H9 (cell line): ENCODE data around the gene PFDN1. TPM values are rescaled to one million over a fixed set of nuclear protein-coding genes. Genes with fewer than 3 reads are reported as not detected.
A peak's percentile ranks its signal among the peaks of the same experiment; 100 is the strongest.

Experiments used
- DNase-seq: peaks from one replicate; pipeline ENCODE4 v3.0.0-alpha.2; 2017
- H2AFZ ChIP-seq: one replicate; pipeline ENCODE4 v1.6.1; 2013; ENCODE audit warnings: mild to moderate bottlenecking, low read length, control low read depth, moderate library complexity
- H2AK5ac ChIP-seq: 2 replicates; pipeline ENCODE4 v1.6.1; 2013; ENCODE audit warnings: low read length, control low read depth, mixed read lengths; ENCODE audit not compliant: insufficient read length
- H2BK120ac ChIP-seq: one replicate; pipeline ENCODE4 v1.6.1; 2013; ENCODE audit warnings: low read depth, mild to moderate bottlenecking, low read length, control low read depth, inconsistent platforms; ENCODE audit not compliant: poor library complexity, severe bottlenecking
- H2BK12ac ChIP-seq: 2 replicates; pipeline ENCODE4 v1.6.1; 2013; ENCODE audit warnings: low read length, control low read depth, mixed read lengths, low read depth; ENCODE audit not compliant: insufficient read length
- H2BK15ac ChIP-seq: 2 replicates; pipeline ENCODE4 v1.6.1; 2013; ENCODE audit warnings: low read depth, low read length, control low read depth
- H2BK20ac ChIP-seq: one replicate; pipeline ENCODE4 v1.6.1; 2013; ENCODE audit warnings: low read depth, mild to moderate bottlenecking, low read length, control low read depth, inconsistent platforms; ENCODE audit not compliant: poor library complexity, severe bottlenecking
- H2BK5ac ChIP-seq: 2 replicates; pipeline ENCODE4 v1.6.1; 2013; ENCODE audit warnings: low read length, control low read depth, mixed read lengths; ENCODE audit not compliant: insufficient read length
- H3K14ac ChIP-seq: 2 replicates; pipeline ENCODE4 v1.6.1; 2013; ENCODE audit warnings: low read length, control low read depth; ENCODE audit not compliant: insufficient read depth
- H3K18ac ChIP-seq: 2 replicates; pipeline ENCODE4 v1.6.1; 2013; ENCODE audit warnings: low read depth, mild to moderate bottlenecking, mixed read lengths, low read length, control low read depth; ENCODE audit not compliant: insufficient read length
- H3K23ac ChIP-seq: 2 replicates; pipeline ENCODE4 v1.6.1; 2013; ENCODE audit warnings: low read length, control low read depth, mixed read lengths, low read depth; ENCODE audit not compliant: insufficient read length
- H3K23me2 ChIP-seq: 2 replicates; pipeline ENCODE4 v1.6.1; 2013; ENCODE audit warnings: low read depth, mild to moderate bottlenecking, mixed read lengths, low read length, control low read depth; ENCODE audit not compliant: insufficient read length, poor library complexity, severe bottlenecking
- H3K27ac ChIP-seq: 2 replicates; pipeline ENCODE4 v1.5.1; 2013; ENCODE audit warnings: low read length, control low read depth, mixed read lengths, low read depth; ENCODE audit not compliant: insufficient read length
- H3K27me3 ChIP-seq: 2 replicates; pipeline ENCODE4 v1.6.1; 2013; ENCODE audit warnings: low read length, control low read depth, inconsistent platforms; ENCODE audit not compliant: insufficient read depth
- H3K4ac ChIP-seq: 2 replicates; pipeline ENCODE4 v1.6.1; 2013; ENCODE audit warnings: low read depth, mild to moderate bottlenecking, control low read depth, inconsistent platforms, low read length, moderate library complexity
- H3K4me1 ChIP-seq: 2 replicates; pipeline ENCODE4 v1.6.1; 2013; ENCODE audit warnings: low read length, control low read depth, inconsistent platforms; ENCODE audit not compliant: insufficient read depth
- H3K4me2 ChIP-seq: 2 replicates; pipeline ENCODE4 v1.6.1; 2013; ENCODE audit warnings: low read length, control low read depth, mixed read lengths; ENCODE audit not compliant: insufficient read length, insufficient read depth
- H3K56ac ChIP-seq: 2 replicates; pipeline ENCODE4 v1.6.1; 2013; ENCODE audit warnings: low read depth, mild to moderate bottlenecking, mixed read lengths, low read length, control low read depth; ENCODE audit not compliant: insufficient read length
- H3K79me1 ChIP-seq: 2 replicates; pipeline ENCODE4 v1.6.1; 2013; ENCODE audit warnings: low read depth, mild to moderate bottlenecking, moderate library complexity, low read length, control low read depth, inconsistent platforms; ENCODE audit not compliant: insufficient read depth, poor library complexity, severe bottlenecking
- H3K79me2 ChIP-seq: 2 replicates; pipeline ENCODE4 v1.6.1; 2013; ENCODE audit warnings: low read length, control low read depth, inconsistent platforms; ENCODE audit not compliant: insufficient read depth
- H3K9ac ChIP-seq: 2 replicates; pipeline ENCODE4 v1.6.1; 2013; ENCODE audit warnings: low read length, control low read depth, mixed read lengths; ENCODE audit not compliant: insufficient read length; ENCODE audit errors: extremely low read depth
- H3K9me3 ChIP-seq: one replicate; pipeline ENCODE4 v1.6.1; 2013; ENCODE audit warnings: low read depth, low read length, inconsistent platforms; ENCODE audit not compliant: control insufficient read depth
- H3T11ph ChIP-seq: one replicate; pipeline ENCODE4 v1.6.1; 2013; ENCODE audit warnings: mild to moderate bottlenecking, low read length, control low read depth, inconsistent platforms
- H4K20me1 ChIP-seq: one replicate; pipeline ENCODE4 v1.6.1; 2013; ENCODE audit not compliant: control insufficient read depth, insufficient read length, insufficient read depth
- H4K5ac ChIP-seq: 2 replicates; pipeline ENCODE4 v1.6.1; 2013; ENCODE audit warnings: low read depth, mild to moderate bottlenecking, mixed read lengths, low read length, control low read depth; ENCODE audit not compliant: insufficient read length
- H4K8ac ChIP-seq: replicated peaks from 2 replicates; pipeline ENCODE4 v1.6.1; 2013; ENCODE audit warnings: low read length, control low read depth, mixed read lengths, low read depth; ENCODE audit not compliant: insufficient read length
- H4K91ac ChIP-seq: 2 replicates; pipeline ENCODE4 v1.6.1; 2013; ENCODE audit warnings: low read depth, mild to moderate bottlenecking, moderate library complexity, mixed read lengths, low read length, control low read depth; ENCODE audit not compliant: insufficient read length
- H3K27ac Mint-ChIP-seq, 3 experiments: 2 replicates in 2 of 3; 3 replicates in 1 of 3; pipeline ENCODE4 v1.8.0; 2020 to 2021; ENCODE audit warnings: mixed read lengths in 3 of 3, mild to moderate bottlenecking in 1 of 3, moderate library complexity in 1 of 3
- H3K27me3 Mint-ChIP-seq: 2 replicates; pipeline ENCODE4 v1.8.0; 2021; ENCODE audit warnings: low read depth, mild to moderate bottlenecking, moderate library complexity, mixed read lengths
- H3K36me3 Mint-ChIP-seq, 3 experiments: 2 replicates in 2 of 3; 3 replicates in 1 of 3; pipeline ENCODE4 v1.8.0; 2020 to 2021; ENCODE audit warnings: low read depth in 3 of 3, mixed read lengths in 3 of 3; ENCODE audit not compliant: insufficient read depth in 1 of 3
- H3K4me1 Mint-ChIP-seq, 2 experiments: 2 replicates each; pipeline ENCODE4 v1.8.0; 2020; ENCODE audit warnings: mixed read lengths in 2 of 2
- H3K4me3 Mint-ChIP-seq, 2 experiments: 2 replicates in 1 of 2; 3 replicates in 1 of 2; pipeline ENCODE4 v1.8.0; 2020 to 2021; ENCODE audit warnings: mild to moderate bottlenecking in 2 of 2, mixed read lengths in 2 of 2, moderate library complexity in 1 of 2
- H3K9me3 Mint-ChIP-seq, 2 experiments: 2 replicates in 1 of 2; 3 replicates in 1 of 2; pipeline ENCODE4 v1.8.0; 2020; ENCODE audit warnings: mild to moderate bottlenecking in 2 of 2, mixed read lengths in 2 of 2, moderate library complexity in 1 of 2
- WGBS: extraction: QIAGEN DNeasy Blood & Tissue Kit; methylation state at CpG from one replicate; pipeline ENCODE4 v1.1.7; 2013; ENCODE audit warnings: missing lambda C conversion rate, low lambda C conversion rate, mixed read lengths; ENCODE audit not compliant: insufficient read length; ENCODE audit errors: extremely low coverage; 5-methylcytosine and 5-hydroxymethylcytosine counted together
- total RNA-seq: library from RNA; stranded (reverse); gene quantifications from 2 replicates; pipeline ENCODE4 v1.2.1, GENCODE V29; 2021
- TF ChIP-seq, protein P1 (sequence below): fragments of 200-600 bp; sonication (generic); conservative IDR thresholded peaks from 3 replicates; pipeline ENCODE4 v1.8.0; 2021; ENCODE audit warnings: antibody characterized with exemption, mild to moderate bottlenecking

Gene PFDN1
- total RNA-seq, 1 experiment from 2014 or later = 58.3 TPM

- Histone ChIP-seq H3K9me3 (no peaks in the 10 kb centered on the region), H3K4ac (no peak overlapping the region), H3T11ph (no peak overlapping the region), H3K23me2 (no peaks in the 10 kb centered on the region), H2BK15ac (no peak overlapping the region), H2BK12ac (no peak overlapping the region), H2BK5ac (no peak overlapping the region), H2AFZ (no peak overlapping the region), H3K4me2 (no peak overlapping the region), H3K4me1 (no peaks in the 10 kb centered on the region; the same call in 1 of the 2 replicates), H3K27ac (no peak overlapping the region), H3K27me3 (no peaks in the 10 kb centered on the region), H2AK5ac (no peak overlapping the region), H2BK120ac (no peak overlapping the region), H2BK20ac (no peak overlapping the region), H3K14ac (no peak overlapping the region), H3K9ac (no peak overlapping the region), H3K56ac (no peak overlapping the region), H4K8ac (no peak overlapping the region), H4K20me1 (no peaks in the 10 kb centered on the region), H3K79me2 (no peaks in the 10 kb centered on the region), H3K23ac (no peak overlapping the region), H4K5ac (no peak overlapping the region), H3K18ac (no peak overlapping the region), H3K79me1 (no peaks in the 10 kb centered on the region), H4K91ac (no peak overlapping the region)
- no peaks in the 10 kb centered on the region for H3K9me3 Mint-ChIP-seq
- DNase-seq = no peak
- WGBS = no CpG with 5 or more reads among the region's 7 CpGs
- no peaks in the 10 kb centered on the region for H3K27me3 Mint-ChIP-seq
- H3K36me3 Mint-ChIP-seq = no peaks in the 10 kb centered on the region
- H3K4me1 Mint-ChIP-seq = peaks cover 9% of the 10 kb centered on the region in 2 experiments
- TF ChIP-seq, protein P1, sequence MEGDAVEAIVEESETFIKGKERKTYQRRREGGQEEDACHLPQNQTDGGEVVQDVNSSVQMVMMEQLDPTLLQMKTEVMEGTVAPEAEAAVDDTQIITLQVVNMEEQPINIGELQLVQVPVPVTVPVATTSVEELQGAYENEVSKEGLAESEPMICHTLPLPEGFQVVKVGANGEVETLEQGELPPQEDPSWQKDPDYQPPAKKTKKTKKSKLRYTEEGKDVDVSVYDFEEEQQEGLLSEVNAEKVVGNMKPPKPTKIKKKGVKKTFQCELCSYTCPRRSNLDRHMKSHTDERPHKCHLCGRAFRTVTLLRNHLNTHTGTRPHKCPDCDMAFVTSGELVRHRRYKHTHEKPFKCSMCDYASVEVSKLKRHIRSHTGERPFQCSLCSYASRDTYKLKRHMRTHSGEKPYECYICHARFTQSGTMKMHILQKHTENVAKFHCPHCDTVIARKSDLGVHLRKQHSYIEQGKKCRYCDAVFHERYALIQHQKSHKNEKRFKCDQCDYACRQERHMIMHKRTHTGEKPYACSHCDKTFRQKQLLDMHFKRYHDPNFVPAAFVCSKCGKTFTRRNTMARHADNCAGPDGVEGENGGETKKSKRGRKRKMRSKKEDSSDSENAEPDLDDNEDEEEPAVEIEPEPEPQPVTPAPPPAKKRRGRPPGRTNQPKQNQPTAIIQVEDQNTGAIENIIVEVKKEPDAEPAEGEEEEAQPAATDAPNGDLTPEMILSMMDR = no peak
- H3K27ac Mint-ChIP-seq = peak overlapping the region in 1 of 3 experiments; percentile 17; a peak in 2 of 7 replicates
- H3K4me3 Mint-ChIP-seq = no peak overlapping the region
Observed at GRCh38 chr5:140312791-140313189, 9.9 kb upstream of the PFDN1 start.
